IPS DF 6.9 (cell line): Measurements from ENCODE around the gene NTN1.

Experiments used
- DNase-seq: peaks from one replicate; pipeline ENCODE4 v3.0.0-alpha.2; 2013; ENCODE audit warnings: low read depth, low spot score
- H3K27ac ChIP-seq: one replicate; pipeline ENCODE4 v1.5.1; 2013; ENCODE audit warnings: low read length, control low read depth
- H3K27me3 ChIP-seq: 2 replicates; pipeline ENCODE4 v1.6.1; 2013; ENCODE audit warnings: mild to moderate bottlenecking, low read length; ENCODE audit not compliant: control insufficient read depth, insufficient read depth
- H3K36me3 ChIP-seq: 2 replicates; pipeline ENCODE4 v1.6.1; 2013; ENCODE audit warnings: low read length; ENCODE audit not compliant: control insufficient read depth, insufficient read depth
- H3K4me1 ChIP-seq: 2 replicates; pipeline ENCODE4 v1.6.1; 2013; ENCODE audit warnings: low read length; ENCODE audit not compliant: control insufficient read depth, insufficient read depth
- H3K4me3 ChIP-seq: 2 replicates; pipeline ENCODE4 v1.5.1; 2013; ENCODE audit warnings: mild to moderate bottlenecking, low read length
- H3K9me3 ChIP-seq: 2 replicates; pipeline ENCODE4 v1.6.1; 2013; ENCODE audit warnings: low read length, inconsistent platforms; ENCODE audit not compliant: control insufficient read depth, insufficient read depth
- WGBS: extraction: QIAGEN DNeasy Blood & Tissue Kit; methylation state at CpG from one replicate; pipeline ENCODE4 v1.1.7; 2013; ENCODE audit warnings: mixed read lengths, missing lambda C conversion rate; ENCODE audit not compliant: insufficient read length, insufficient coverage; 5-methylcytosine and 5-hydroxymethylcytosine counted together

NTN1 gene

DNA sequence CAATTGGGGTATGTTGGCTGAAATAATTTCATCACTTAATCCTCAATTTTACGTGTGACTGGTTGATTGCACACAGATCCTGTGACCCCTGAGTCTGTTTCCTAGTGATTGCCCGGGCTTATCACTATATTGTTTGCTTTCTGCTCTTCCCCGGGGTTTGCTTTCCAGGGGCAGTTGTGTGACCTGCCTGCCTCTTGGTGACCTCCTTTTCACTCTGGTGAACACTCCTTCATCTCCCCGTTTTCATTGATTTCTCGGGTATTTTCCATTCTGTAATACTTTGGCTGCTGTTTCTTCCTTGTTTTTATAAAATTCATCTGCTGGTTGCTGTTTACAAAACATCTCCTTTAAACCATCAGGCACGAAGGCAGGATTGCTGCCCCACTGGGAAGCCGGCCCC lies 36.0 kb downstream of the NTN1 start:
- H3K4me3 ChIP-seq: no peak overlapping the region
- H3K9me3 ChIP-seq: no peaks in the 10 kb centered on the region
- H3K36me3 ChIP-seq: no peaks in the 10 kb centered on the region
- H3K27ac ChIP-seq: no peak overlapping the region
- no CpG with 5 or more reads among the region's 7 CpGs for WGBS
- H3K4me1 ChIP-seq: peaks cover 7% of the 10 kb centered on the region; the same call in 1 of the 2 replicates
- DNase-seq: no peak
- peaks cover 7% of the 10 kb centered on the region for H3K27me3 ChIP-seq

DNA sequence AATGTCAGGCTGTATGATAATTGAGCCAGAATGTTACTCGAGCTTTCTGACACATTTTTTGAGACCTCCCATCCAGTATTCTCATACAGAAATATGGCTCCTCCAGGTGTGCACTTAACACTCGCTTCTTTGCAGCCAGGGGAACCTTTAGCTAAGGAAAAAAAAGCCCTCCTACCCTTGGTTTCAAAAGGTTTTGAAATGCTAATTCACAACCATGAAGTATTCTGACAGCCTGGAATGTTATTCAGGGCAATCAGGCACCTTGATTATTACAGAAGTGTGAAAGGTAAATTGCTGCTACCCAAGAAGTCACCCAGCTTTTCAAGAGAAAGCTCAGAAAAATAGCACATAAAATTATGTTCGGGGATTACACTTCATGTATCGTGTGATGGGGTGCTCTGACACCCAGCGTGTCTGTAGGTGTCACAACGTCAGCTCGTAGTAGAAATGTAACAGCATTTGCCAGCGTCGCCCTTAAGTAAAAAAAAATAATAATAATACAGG lies 41.1 kb downstream of the NTN1 start:
- Histone ChIP-seq H3K9me3 (no peaks in the 10 kb centered on the region), H3K4me1 (no peaks in the 10 kb centered on the region; the same call in 1 of the 2 replicates), H3K27me3 (no peaks in the 10 kb centered on the region), H3K4me3 (no peak overlapping the region), H3K27ac (no peak overlapping the region), H3K36me3 (no peaks in the 10 kb centered on the region)
- WGBS: no CpG with 5 or more reads among the region's 9 CpGs
- no peak for DNase-seq

DNA sequence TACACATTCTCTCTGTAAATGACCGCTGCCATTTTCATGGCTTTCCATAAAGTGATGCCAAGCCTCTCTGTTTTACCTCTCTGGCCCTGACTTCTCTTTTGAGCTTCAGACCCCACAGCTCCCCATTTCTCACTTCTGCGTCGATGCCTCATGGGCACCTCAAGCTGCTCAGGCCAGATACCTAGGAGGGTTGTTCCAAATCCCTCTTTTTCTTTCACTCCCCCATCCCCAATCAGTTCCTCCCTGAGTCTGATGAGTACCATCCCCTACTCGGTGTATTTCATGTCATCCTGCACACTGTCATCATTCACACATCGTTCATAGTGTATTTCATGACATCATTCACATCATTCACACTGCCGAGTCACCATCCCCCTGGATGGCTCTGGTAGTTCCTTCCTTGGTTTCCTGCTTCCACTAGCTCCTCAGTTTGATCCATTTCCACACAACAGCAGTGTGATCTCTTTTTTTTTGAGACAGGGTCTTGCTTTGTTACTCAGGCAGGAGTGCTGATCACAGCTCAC lies 43.1 kb downstream of the NTN1 start:
- no peaks in the 10 kb centered on the region for H3K27me3 ChIP-seq
- no peak overlapping the region for H3K27ac ChIP-seq
- no peak for DNase-seq
- H3K36me3 ChIP-seq: no peaks in the 10 kb centered on the region
- no CpG with 5 or more reads among the region's 6 CpGs for WGBS
- H3K9me3 ChIP-seq: no peaks in the 10 kb centered on the region
- H3K4me3 ChIP-seq: no peak overlapping the region
- H3K4me1 ChIP-seq: no peaks in the 10 kb centered on the region; the same call in 1 of the 2 replicates

DNA sequence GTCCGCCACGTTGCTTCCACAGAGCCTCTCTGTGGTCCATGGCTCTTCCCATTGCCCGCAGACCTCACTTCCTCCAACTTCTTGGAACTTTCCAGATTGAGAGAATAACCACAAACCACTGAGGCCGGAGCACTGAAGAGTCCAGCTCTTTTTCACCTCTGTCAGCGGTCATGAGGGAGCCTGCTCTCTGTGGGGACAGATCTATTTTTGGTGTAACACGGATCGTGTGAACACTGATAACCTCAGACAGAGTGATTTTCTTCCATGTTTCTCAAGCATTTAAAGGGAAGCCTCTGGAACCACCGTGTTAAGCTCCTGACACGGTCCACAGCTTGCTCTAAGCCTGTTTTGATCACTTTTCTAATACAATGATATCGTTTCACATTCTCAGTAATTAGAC lies 49.7 kb downstream of the NTN1 start:
- Histone ChIP-seq H3K27ac (no peak overlapping the region), H3K4me3 (no peak overlapping the region), H3K27me3 (no peaks in the 10 kb centered on the region), H3K36me3 (no peaks in the 10 kb centered on the region), H3K4me1 (no peaks in the 10 kb centered on the region), H3K9me3 (no peaks in the 10 kb centered on the region)
- no CpG with 5 or more reads among the region's 10 CpGs for WGBS
- no peak for DNase-seq

DNA sequence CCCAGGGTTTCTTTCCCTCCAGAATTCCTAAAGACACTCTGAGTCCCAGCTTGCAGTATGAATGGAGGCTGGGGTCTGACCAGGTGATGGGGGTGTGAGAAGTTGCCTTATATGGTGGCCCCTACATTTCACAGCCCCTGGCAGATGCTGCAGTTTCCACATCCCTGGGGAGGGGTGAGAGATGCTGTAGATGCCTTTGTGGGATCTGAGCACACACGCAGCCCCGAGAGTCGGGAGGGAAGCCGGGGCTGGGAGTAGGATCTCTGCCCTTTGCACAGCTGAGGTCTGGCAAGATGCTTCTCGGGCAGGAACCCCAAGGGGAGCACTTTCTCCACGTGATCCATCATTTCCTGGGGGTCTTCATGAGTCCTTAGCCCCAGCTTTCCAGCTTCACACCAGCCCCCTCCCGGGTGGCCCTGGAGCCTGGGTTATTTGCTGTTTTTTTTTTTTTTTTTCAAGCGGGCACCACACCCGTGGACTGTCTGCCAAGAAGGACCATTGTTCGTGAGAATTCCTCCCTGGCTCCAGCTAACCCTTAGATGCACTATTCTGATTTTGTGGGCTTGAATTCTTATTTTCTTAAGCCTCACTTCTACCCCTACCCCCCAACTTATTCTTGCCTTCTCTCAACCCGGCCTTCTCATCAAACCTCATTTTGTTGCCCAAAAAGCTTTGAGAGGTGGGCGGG lies 50.6 kb downstream of the NTN1 start:
- Histone ChIP-seq H3K4me1 (no peaks in the 10 kb centered on the region), H3K27ac (no peak overlapping the region), H3K4me3 (no peak overlapping the region), H3K9me3 (no peaks in the 10 kb centered on the region), H3K36me3 (no peaks in the 10 kb centered on the region), H3K27me3 (no peaks in the 10 kb centered on the region)
- no peak for DNase-seq
- no CpG with 5 or more reads among the region's 12 CpGs for WGBS

DNA sequence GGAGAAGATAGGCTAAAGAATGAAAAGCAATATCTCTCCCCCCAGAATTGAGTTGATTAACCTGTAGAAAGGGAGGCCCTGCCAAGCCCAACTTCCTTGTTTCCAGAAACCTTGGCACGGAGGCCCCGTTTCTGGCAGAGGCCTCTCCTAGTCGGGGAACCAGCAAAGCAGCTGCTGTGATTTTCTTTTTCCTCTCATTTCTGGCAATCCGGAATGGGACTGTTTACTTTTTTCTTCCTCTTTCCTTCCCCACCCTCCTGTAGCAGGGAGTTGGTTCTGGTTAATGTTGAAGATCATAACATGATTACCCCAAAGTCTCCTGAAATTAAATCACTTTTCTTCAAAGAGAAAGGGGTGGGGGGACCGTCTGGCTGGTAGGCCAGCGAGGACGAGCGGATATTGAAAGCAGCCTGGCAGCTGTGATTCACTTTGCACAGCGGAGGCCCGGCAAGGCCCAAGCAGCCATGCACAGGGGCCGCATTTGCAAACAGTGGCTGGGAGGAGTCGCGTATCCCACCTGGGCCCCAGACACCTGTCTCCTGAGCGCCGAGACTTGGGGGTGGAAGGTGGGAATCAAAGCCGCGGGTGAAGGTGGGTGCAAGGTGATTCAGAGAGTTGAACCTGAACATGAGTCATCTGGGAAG lies 51.5 kb downstream of the NTN1 start:
- WGBS: no CpG with 5 or more reads among the region's 17 CpGs
- Histone ChIP-seq H3K4me1 (no peaks in the 10 kb centered on the region), H3K27ac (no peak overlapping the region), H3K9me3 (no peaks in the 10 kb centered on the region), H3K27me3 (no peaks in the 10 kb centered on the region), H3K36me3 (no peaks in the 10 kb centered on the region), H3K4me3 (no peak overlapping the region)
- DNase-seq: no peak

DNA sequence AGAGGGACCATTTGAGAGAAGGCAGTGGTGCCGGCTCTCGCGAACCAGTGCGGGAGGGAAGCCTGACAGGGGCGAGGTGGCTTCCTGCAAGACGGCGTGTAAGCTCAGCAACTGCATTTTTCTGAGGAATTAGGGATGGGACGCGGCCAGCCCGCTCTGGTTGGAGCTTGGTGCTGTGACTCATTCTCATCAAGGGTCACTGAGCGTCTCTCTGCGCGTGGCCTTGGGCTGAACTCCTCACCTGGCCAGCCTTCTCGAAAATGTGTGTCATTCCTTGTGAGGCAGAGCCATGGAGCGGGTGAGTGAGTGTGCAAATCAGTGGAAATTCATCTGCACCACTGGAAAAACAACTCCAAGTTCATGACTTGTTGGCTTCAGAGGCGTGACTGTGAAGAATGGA lies 52.8 kb downstream of the NTN1 start:
- Histone ChIP-seq H3K4me3 (no peak overlapping the region), H3K27me3 (no peaks in the 10 kb centered on the region), H3K9me3 (no peaks in the 10 kb centered on the region), H3K36me3 (no peaks in the 10 kb centered on the region), H3K27ac (no peak overlapping the region), H3K4me1 (no peaks in the 10 kb centered on the region)
- WGBS: no CpG with 5 or more reads among the region's 16 CpGs
- no peak for DNase-seq

DNA sequence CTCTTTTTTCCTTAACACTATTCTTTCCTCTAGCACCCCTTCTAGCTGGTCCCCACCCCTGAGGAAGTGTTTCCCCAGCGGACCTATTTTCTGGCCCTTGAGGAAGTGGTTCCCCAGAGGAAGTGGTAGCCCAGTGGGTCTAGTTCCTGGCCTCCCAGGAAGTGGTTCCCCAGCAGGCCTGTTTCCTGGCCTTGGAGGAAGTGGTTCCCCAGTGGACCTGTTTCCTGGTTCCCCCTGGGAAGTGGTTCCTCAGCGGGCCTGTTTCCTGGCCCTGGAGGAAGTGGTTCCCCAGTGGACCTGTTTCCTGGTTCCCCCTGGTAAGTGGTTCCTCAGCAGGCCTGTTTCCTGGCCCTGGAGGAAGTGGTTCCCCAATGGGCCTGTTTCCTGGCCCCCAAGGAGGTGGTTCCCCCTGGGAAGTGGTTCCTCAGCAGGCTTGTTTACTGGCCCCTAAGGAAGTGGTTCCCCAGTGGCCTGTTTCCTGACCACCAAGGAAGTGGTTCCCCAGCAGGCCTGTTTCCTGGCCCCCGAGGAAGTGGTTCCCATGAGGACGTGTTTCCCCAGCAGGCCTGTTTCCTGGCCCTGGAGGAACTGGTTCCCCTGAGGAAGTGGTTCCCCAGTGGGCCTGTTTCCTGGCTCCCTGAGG lies 58.3 kb downstream of the NTN1 start:
- H3K27ac ChIP-seq: no peak overlapping the region
- no peaks in the 10 kb centered on the region for H3K36me3 ChIP-seq
- H3K27me3 ChIP-seq: no peaks in the 10 kb centered on the region
- H3K4me3 ChIP-seq: no peak overlapping the region; the same call in 1 of the 2 replicates
- no CpG with 5 or more reads among the region's 4 CpGs for WGBS
- DNase-seq: no peak
- H3K9me3 ChIP-seq: no peaks in the 10 kb centered on the region
- no peaks in the 10 kb centered on the region for H3K4me1 ChIP-seq

DNA sequence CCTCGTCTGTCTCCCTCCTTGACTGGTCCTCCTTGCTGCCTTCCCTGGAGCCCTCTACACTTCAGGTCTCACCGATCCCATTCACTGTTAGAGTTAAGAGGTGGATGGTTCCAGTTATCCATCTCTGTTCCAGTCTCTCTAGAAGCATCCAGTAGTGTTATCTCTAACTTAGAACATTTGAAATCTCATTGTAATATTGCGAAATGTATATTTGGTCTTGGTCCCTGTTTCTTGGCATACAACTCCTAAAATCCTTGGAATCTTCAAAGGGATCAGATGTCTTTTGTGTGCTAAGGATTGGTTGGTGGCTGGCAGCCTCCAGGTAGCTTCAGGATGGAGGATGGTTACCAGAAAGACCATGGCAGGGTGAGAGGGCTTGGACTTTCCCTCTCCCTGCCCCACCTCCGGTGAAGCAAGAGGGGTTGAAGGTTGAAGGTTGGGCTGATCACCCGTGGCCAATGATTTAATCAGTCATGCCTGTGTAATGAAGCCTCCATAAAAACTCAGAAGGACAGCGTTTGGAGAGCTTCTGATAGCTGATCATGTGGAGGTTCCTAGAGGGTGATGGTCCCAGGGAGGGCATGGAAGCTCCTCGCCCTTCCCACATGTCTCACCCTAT lies 59.1 kb downstream of the NTN1 start:
- no CpG with 5 or more reads among the region's 7 CpGs for WGBS
- no peaks in the 10 kb centered on the region for H3K27me3 ChIP-seq
- H3K36me3 ChIP-seq: no peaks in the 10 kb centered on the region
- H3K4me3 ChIP-seq: no peak overlapping the region
- no peaks in the 10 kb centered on the region for H3K9me3 ChIP-seq
- H3K4me1 ChIP-seq: no peaks in the 10 kb centered on the region
- H3K27ac ChIP-seq: no peak overlapping the region
- DNase-seq: no peak

DNA sequence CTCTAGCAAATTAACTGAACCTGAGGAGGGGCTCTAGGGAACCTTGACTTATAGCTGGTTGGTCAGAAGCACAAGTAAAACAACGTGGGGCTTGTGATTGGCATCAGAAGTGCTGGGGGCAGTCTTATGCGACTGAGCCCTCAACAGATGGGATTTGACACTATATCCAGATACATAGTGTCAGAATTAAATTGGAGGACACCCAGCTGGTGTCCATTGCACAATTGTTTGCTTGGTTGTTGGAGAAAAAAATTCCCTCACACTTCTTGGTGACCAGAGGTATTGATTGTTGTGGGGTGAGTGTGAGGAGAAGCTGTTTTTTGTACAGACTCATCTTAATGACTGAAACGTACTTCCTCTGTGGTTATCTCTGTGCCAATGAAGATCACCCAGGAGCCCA lies 59.7 kb downstream of the NTN1 start:
- H3K9me3 ChIP-seq: no peaks in the 10 kb centered on the region
- no peak overlapping the region for H3K4me3 ChIP-seq
- no peak overlapping the region for H3K27ac ChIP-seq
- no peak for DNase-seq
- no peaks in the 10 kb centered on the region for H3K27me3 ChIP-seq
- no peaks in the 10 kb centered on the region for H3K36me3 ChIP-seq
- no CpG with 5 or more reads among the region's 3 CpGs for WGBS
- no peaks in the 10 kb centered on the region for H3K4me1 ChIP-seq
